SKM-1 (cell line): ENCODE results near the gene SHKBP1.
"Not testable (repeated sequence)": the region's sequence is repeated elsewhere in the genome, so short reads cannot be mapped to it uniquely, and the experiment has no call there.

ENCODE experiments used
- DNase-seq: peaks from one replicate; lab custom pipeline; 2025; ENCODE audit not compliant: unreplicated experiment; lab: John Stamatoyannopoulos, UW

Gene SHKBP1

DNA sequence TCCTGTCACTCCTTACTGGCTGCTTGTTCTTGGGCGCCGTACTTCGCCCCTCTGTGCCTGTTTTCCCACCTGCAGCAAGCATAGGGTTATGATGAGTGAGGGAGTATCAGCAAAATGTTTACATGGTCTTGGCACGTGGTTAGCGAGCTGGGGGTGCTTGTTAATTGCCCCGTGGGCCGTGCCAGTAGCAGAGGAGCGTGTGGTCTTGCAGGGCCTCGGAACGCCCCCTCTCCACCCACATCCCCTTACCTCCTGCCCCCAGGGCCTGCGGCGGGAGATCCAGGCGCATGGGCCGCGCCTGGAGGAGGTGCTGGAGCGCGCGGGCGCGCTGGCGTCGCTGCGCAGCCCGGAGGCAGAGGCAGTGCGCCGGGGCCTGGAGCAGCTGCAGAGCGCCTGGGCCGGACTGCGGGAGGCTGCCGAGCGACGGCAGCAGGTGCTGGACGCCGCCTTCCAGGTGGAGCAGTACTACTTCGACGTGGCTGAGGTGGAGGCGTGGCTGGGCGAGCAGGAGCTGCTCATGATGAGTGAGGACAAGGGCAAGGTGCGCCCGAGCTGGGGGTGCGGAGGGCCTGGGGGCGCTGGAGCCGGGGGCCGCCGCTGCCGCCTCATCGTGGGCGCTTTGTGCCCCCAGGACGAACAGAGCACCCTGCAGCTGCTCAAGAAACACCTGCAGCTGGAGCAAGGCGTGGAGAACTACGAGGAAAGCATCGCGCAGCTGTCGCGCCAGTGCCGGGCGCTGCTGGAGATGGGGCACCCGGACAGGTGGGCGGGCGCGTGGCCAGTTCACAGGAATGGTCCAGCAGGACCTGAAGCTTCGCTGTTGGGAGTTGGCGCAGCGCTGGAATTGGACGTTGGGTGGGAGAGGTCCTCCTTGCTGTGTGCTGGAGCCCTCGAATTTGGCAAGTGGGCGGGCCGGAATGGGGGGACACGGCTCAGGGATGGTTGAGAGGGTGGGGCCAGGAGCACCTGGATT lies 22.5 kb upstream of the SHKBP1 start:
- DNase-seq: no peak

GRCh38 chr19:40555978-40556689 lies 20.5 kb upstream of the SHKBP1 start:
- no peak for DNase-seq

- DNase-seq: no peak
These were observed 19.6 kb upstream of the SHKBP1 start for GRCh38 chr19:40556953-40557530.

DNA sequence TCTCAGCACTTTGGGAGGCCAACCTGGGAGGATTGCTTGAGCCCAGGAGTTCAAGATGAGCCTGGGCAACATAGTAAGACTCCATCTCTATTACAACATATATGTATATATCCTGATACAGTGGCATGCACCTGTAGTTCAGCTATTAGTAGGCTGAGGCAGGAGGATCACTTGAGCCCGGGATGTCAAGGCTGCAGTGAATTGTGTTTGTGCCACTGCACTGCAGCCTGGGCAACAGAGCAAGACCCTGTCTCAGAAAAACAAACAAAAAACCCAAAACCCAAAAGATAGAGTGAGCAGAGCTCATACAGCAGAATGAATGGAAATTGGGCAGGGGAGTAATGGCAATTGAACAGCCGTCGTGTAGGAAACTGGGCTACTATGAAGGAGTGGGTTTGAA lies 17.3 kb upstream of the SHKBP1 start:
- no peak for DNase-seq

- no peak for DNase-seq
These were observed 16.6 kb upstream of the SHKBP1 start for GRCh38 chr19:40560092-40560507.

DNA sequence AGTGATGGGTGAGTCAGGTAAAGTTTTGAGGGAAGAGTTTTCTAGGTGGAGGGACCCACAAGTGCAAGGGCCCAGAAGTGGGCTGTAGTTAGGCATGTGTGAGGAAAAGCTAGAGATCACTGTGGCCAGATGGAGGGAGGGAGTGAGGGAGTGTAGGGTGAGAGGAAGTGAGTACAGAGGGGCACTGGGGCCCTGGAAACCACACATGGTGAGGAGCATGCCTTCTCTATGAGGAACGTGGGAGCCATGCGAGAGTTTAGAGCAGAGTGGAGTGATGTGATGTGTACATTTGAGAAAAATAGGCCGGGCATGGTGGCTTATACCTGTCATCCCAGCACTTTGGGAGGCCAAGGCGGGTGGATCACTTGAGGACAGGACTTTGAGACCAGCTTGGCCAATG lies 14.7 kb upstream of the SHKBP1 start:
- no peak for DNase-seq

DNA sequence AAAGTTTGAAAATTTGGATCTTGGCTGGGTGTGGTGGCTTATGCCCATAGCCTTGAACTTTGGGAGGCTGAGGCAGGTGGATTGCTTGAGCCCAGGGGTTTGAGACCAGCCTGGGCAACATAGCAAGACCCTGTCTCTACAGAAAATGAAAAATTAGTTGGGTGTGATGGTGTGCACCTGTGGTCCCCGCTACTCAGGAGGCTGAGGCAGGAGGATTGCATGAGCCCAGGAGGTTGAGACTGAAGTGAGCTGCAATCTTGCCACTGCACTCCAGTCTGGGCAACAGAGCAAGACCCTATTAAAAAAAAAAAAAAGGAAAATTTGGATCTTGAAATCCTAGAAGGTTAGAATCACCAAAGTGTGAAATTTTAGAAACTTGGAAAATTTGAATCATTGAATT lies 12.1 kb upstream of the SHKBP1 start:
- DNase-seq: not testable (repeated sequence)

DNA sequence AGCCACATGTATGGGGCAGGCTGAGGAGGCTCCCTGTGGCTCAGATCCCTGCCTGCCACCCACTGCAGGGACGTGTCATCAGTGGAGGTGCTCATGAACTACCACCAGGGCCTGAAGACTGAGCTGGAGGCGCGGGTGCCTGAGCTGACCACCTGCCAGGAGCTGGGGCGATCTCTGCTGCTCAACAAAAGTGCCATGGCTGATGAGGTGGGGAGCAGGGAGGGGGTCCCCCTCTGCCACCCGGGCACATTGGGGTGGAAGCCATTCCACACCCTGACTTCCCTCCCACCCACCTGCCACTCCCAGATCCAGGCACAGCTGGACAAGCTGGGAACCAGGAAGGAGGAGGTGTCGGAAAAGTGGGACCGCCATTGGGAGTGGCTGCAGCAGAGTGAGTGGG lies 11.3 kb upstream of the SHKBP1 start:
- no peak for DNase-seq

- DNase-seq: no peak
These were observed 10.7 kb upstream of the SHKBP1 start for GRCh38 chr19:40565910-40566495.

- DNase-seq: no peak
These were observed 9.5 kb upstream of the SHKBP1 start for GRCh38 chr19:40567040-40567749.

DNA sequence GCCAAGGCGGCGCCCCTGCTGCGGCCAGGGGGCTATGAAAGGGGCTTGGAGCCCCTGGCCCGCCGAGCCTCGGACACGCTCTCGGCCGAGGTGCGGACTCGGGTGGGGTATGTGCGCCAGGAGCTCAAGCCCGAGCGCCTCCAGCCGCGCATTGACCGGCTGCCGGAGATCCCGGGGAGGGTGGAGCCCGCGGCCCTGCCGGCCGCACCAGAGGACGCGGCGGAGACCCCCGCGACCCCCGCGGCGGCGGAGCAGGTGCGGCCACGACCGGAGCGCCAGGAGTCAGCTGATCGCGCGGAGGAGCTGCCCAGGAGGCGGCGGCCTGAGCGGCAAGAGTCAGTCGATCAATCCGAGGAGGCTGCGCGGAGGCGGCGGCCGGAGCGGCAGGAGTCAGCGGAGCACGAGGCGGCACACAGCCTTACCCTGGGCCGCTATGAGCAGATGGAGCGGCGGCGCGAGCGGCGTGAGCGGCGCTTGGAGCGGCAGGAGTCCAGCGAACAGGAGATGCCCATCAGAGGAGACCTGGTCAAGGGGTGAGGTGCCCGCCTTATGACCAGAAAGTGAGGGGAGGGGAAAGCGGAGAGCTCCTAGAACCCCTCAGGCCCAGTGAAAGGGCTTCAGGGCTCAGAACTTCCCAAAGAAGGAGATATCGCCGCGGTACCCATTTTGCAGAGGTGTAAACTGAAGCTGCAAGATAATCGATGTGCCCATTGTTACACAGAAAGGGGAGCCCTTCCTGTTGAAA lies 8.8 kb upstream of the SHKBP1 start:
- no peak for DNase-seq

DNA sequence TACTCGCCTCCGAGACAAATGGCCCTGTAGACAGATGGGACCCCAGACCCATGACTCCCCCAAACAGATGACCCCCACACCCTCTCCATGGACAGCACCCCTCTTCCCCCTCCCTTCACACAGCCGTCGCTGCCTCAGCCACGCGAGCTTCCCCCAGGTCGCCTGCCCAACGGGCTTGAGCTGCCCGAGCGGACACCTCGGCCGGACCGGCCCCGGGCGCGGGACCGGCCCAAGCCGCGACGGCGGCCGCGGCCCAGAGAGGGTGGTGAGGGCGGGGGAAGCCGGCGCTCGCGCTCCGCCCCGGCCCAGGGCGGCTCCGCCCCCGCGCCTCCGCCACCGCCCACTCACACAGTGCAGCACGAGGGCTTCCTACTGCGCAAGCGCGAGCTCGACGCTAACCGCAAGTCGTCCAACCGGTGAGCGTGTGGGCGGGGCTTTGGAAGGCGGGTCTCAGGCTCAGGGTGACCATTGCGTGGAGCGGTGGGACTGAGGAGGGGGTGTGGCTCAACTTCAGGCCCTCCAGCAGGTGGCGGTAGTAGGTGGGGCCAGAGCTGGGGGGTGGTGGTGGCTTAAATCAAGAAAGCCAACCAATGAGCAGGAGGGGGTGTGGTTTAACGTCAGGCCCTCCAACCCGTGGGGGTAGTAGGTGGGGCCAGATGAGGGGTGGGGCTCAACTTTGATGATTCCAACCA lies 6.2 kb upstream of the SHKBP1 start:
- DNase-seq: peak; percentile 97

DNA sequence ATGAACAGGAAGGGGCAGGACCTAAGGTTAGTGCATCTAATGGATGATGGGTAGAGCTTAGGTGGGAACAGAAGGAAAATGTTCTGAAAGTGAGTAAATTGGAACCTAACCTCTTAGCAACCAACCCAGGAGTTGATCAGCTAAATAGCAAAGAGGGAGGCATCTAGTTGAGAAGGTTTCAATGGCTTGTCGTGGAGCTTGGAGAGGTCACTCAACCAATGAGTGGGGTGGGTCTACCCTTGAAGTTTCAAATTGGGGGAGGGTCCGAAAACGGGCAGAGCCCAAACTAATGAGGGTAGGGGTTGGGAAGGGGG lies 5.7 kb upstream of the SHKBP1 start:
- DNase-seq: no peak

- DNase-seq: no peak
These were observed 4.7 kb upstream of the SHKBP1 start for GRCh38 chr19:40571831-40572495.

GRCh38 chr19:40575326-40575725 lies 1.3 kb upstream of the SHKBP1 start:
- no peak for DNase-seq

DNA sequence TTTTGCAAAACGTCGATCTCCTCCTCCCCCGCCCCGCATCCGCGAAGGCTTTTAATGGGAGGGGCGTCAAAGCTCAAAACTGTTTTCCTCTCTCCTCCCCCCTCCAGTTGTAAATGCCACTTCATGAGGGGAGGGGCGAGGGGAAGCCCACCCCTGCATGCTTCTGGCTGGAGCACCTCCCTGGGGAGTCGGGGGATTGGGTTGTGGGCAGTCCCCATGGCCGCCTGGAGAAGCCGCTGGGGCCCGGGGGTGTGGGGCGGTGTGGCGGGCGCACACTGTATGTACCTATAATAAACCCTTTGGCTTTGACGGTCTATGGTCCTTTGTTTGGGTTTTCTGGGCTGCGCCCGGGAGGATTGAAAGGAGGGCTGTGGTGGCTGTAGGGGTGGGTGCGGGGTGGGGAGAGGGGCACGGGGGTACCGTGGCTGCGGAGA lies 505 bp upstream of the SHKBP1 start:
- no peak for DNase-seq

DNA sequence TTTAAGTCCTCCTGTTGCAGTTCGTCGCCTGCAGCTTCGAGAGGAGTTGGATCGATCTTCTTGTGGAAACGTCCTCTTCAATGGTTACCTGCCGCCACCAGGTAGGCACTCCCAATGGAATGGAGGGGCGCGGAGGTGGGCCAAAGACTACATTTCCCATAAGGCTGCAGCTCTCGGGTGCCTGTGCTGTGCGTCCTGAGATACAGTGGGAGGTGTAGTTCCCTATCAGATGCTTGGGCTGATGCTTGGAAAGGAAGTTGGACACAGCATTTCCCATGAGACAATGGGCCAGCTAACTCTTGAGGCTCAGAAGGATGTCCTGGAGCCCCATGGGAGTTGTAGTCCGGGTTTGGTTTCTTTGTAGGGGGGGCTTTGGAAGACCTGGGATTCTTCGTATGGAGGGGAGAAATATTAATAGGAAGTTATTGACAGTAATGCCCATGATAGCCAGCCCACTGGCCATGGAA lies 1.8 kb downstream of the SHKBP1 start:
- peak; percentile 72 for DNase-seq

DNA sequence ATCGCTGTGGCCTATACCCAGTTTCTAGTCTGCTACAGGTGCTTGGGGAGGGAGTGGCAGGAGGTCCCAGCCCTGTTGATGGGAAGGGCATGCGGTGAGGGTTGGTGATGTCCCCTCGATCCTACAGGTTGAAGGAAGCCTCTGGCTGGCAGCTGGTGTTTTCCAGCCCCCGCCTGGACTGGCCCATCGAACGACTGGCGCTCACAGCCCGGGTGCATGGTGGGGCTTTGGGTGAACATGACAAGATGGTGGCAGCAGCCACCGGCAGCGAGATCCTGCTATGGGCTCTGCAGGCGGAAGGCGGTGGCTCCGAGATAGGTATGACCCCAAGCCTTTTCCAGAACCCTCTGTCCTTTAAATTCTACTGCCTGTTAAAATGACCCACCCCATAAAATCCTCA lies 3.9 kb downstream of the SHKBP1 start:
- DNase-seq: no peak

DNA sequence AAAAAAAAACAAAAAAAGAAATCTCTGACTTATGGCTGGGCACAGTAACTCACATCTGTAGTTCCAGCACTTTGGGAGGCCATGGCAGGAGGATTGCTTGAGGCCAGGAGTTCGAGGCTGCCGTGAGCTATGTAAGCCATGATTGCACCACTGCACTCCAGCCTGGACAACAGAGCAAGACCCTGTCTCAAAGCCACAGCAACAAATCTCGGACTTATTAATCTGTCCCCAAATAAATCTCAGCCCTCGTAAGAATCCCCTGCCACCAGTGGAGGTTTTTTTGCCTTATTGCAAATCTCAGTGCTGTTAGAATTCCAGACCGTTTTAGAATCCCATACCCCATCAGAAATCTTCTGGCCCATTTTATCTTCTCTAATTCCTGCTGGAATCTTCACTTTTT lies 4.9 kb downstream of the SHKBP1 start:
- DNase-seq: no peak
